ENCODE measurements around the gene S100A2.
A peak's percentile ranks its signal among the peaks of the same experiment; 100 is the strongest.

DNA sequence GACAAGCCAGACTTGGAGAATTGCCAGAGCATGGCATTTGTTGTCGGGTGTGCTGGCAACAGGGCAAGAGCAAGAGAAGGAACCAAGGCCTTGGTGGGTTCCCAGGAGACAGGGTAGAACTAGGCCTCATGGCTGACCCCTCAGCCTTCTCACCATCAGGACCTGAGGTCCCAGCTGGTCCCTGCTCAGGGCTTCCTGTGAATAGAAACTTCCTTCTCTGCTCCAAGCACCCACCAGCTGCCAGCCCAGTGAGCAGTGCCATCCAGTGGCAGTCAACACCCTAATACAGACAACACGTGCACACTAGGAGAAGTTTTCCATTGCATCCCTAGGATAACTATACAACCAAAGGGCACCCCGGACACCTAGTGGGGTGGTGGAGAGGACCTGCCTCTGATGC, 52.6 kb downstream of the S100A2 start:
- TF ChIP-seq, protein P1, sequence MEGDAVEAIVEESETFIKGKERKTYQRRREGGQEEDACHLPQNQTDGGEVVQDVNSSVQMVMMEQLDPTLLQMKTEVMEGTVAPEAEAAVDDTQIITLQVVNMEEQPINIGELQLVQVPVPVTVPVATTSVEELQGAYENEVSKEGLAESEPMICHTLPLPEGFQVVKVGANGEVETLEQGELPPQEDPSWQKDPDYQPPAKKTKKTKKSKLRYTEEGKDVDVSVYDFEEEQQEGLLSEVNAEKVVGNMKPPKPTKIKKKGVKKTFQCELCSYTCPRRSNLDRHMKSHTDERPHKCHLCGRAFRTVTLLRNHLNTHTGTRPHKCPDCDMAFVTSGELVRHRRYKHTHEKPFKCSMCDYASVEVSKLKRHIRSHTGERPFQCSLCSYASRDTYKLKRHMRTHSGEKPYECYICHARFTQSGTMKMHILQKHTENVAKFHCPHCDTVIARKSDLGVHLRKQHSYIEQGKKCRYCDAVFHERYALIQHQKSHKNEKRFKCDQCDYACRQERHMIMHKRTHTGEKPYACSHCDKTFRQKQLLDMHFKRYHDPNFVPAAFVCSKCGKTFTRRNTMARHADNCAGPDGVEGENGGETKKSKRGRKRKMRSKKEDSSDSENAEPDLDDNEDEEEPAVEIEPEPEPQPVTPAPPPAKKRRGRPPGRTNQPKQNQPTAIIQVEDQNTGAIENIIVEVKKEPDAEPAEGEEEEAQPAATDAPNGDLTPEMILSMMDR (IDR thresholded peaks at IDR 0.05): peak in 1 of 6 experiments; percentile 19
- TF ChIP-seq POLR2A (IDR thresholded peaks at IDR 0.05): no peak

Measured in esophagus squamous epithelium (tissue), 4 donors.